Measurements from ENCODE around the gene TNIK. TPM values are rescaled to one million over a fixed set of nuclear protein-coding genes. Genes with fewer than 3 reads are reported as not detected.

The TNIK gene
- total RNA-seq, 1 experiment from 2014 or later: 22.4 TPM

DNA sequence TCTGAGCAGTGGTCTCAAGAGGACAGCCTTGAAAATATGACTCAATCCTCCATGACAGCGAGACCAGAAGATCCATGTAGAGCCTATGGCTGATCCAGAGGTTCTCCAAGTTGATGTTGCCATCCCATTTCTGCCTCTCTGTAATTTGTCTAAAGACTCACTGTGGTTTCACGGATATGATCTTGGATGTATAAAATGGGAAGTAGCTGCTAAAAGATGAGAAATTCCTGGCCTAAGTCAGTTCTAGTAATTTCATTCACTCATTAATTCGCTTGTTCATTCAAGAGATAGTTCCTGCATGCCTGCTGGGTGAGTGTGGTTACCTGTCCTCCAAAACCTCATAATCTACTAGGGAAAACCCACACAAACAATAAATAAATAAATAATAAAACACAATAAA is 145.9 kb downstream of the TNIK start:
- Mint-ChIP-seq H3K27me3 (ENCODE audit: insufficient read depth, unreplicated experiment) (no peaks in the 10 kb centered on the region), H3K4me1 (ENCODE audit: low read depth, unreplicated experiment) (no peaks in the 10 kb centered on the region), H3K4me3 (ENCODE audit: unreplicated experiment) (no peak overlapping the region), H3K27ac (ENCODE audit: unreplicated experiment) (no peak overlapping the region), H3K36me3 (ENCODE audit: insufficient read depth, unreplicated experiment) (no peaks in the 10 kb centered on the region), H3K9me3 (ENCODE audit: unreplicated experiment) (peaks cover 7% of the 10 kb centered on the region)
- no peaks in the 10 kb centered on the region for H3K4me1 ChIP-seq
- TF ChIP-seq, protein P1, sequence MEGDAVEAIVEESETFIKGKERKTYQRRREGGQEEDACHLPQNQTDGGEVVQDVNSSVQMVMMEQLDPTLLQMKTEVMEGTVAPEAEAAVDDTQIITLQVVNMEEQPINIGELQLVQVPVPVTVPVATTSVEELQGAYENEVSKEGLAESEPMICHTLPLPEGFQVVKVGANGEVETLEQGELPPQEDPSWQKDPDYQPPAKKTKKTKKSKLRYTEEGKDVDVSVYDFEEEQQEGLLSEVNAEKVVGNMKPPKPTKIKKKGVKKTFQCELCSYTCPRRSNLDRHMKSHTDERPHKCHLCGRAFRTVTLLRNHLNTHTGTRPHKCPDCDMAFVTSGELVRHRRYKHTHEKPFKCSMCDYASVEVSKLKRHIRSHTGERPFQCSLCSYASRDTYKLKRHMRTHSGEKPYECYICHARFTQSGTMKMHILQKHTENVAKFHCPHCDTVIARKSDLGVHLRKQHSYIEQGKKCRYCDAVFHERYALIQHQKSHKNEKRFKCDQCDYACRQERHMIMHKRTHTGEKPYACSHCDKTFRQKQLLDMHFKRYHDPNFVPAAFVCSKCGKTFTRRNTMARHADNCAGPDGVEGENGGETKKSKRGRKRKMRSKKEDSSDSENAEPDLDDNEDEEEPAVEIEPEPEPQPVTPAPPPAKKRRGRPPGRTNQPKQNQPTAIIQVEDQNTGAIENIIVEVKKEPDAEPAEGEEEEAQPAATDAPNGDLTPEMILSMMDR (IDR thresholded peaks at IDR 0.05; ENCODE audit: insufficient read depth in 1 of 2, low read depth in 1 of 2, low read length in 1 of 2, severe bottlenecking in 1 of 2, unreplicated experiment in 1 of 2): no peak
- no peaks in the 10 kb centered on the region for H3K27me3 ChIP-seq (replicated peaks; ENCODE audit: control insufficient read depth, insufficient read depth, low read length)
- BruUV-seq (replicated peaks): no TSS peak
- no peak overlapping the region for H3K4me3 ChIP-seq (ENCODE audit: low read depth, low read length)
- DNase-seq: no peak
- H3K9me3 ChIP-seq: no peaks in the 10 kb centered on the region
- CTCF ChIA-PET: no interaction called here
- POLR2A ChIA-PET: no interaction called here
- no peaks in the 10 kb centered on the region for H3K36me3 ChIP-seq (ENCODE audit: control insufficient read depth, insufficient read depth, low read length)
- intact Hi-C loops (cut with micrococcal nuclease; ENCODE audit: unreplicated experiment): no loop called here

DNA sequence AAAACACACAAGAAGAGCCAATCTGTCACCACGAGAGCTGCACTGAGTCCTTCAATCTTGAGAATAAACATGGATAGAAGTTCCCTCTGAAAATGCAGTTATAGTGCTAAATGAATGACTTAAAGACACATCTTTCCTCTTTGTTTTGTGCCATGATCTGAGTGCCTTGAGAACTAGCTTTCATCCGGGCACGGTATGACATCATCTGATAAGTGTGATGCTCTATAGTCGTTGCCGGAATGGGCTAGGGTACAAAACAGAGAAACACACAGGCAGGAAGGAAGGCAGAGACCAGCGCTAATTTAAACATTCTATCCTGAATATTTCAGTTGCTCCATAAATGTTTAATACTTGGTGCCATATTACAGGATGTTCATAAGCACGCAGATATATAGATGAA is 146.5 kb downstream of the TNIK start:
- H3K4me3 Mint-ChIP-seq (ENCODE audit: unreplicated experiment): no peak overlapping the region

DNA sequence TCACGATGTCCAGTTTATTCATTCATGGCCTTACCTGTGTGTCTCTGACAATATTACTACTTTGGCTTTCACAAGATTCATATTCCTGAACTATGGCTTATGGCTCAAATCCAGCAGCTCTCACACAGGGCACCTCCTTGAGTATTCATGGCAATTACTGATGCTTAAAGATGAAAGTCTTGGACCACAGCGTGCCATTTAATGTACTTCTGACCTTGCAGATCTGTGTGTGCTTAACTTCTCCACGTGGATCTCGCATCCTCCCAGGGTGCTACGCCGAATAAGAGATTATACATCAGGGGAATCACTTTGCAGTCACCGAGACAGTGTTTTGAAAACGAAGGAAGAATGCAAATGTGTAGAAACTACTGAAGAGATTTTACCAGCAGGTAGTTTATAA is 147.5 kb downstream of the TNIK start:
- no peaks in the 10 kb centered on the region for H3K9me3 ChIP-seq
- H3K4me3 ChIP-seq (ENCODE audit: low read depth, low read length): no peak overlapping the region
- no peak for DNase-seq
- no peaks in the 10 kb centered on the region for H3K4me1 ChIP-seq
- H3K27me3 ChIP-seq (replicated peaks; ENCODE audit: control insufficient read depth, insufficient read depth, low read length): no peaks in the 10 kb centered on the region
- ChIA-PET CTCF (no interaction called here), POLR2A (no interaction called here)
- Mint-ChIP-seq H3K4me1 (ENCODE audit: low read depth, unreplicated experiment) (no peaks in the 10 kb centered on the region), H3K27me3 (ENCODE audit: insufficient read depth, unreplicated experiment) (no peaks in the 10 kb centered on the region), H3K36me3 (ENCODE audit: insufficient read depth, unreplicated experiment) (no peaks in the 10 kb centered on the region), H3K4me3 (ENCODE audit: unreplicated experiment) (no peak overlapping the region), H3K27ac (ENCODE audit: unreplicated experiment) (no peak overlapping the region), H3K9me3 (ENCODE audit: unreplicated experiment) (peaks cover 7% of the 10 kb centered on the region)
- intact Hi-C loops (cut with micrococcal nuclease; ENCODE audit: unreplicated experiment): no loop called here
- no peaks in the 10 kb centered on the region for H3K36me3 ChIP-seq (ENCODE audit: control insufficient read depth, insufficient read depth, low read length)
- TF ChIP-seq, protein P1 (IDR thresholded peaks at IDR 0.05; ENCODE audit: insufficient read depth in 1 of 2, low read depth in 1 of 2, low read length in 1 of 2, severe bottlenecking in 1 of 2, unreplicated experiment in 1 of 2): no peak
- no TSS peak for BruUV-seq (replicated peaks)

More for the DNA sequence above, 146.5 kb downstream of the TNIK start:
- H3K9me3 ChIP-seq: no peaks in the 10 kb centered on the region
- Mint-ChIP-seq H3K9me3 (ENCODE audit: unreplicated experiment) (peaks cover 7% of the 10 kb centered on the region), H3K27me3 (ENCODE audit: insufficient read depth, unreplicated experiment) (no peaks in the 10 kb centered on the region), H3K36me3 (ENCODE audit: insufficient read depth, unreplicated experiment) (no peaks in the 10 kb centered on the region), H3K4me1 (ENCODE audit: low read depth, unreplicated experiment) (no peaks in the 10 kb centered on the region), H3K27ac (ENCODE audit: unreplicated experiment) (no peak overlapping the region)
- no peaks in the 10 kb centered on the region for H3K27me3 ChIP-seq (replicated peaks; ENCODE audit: control insufficient read depth, insufficient read depth, low read length)
- intact Hi-C loops (cut with micrococcal nuclease; ENCODE audit: unreplicated experiment): no loop called here
- BruUV-seq (replicated peaks): no TSS peak
- CTCF ChIA-PET: no interaction called here
- POLR2A ChIA-PET: no interaction called here
- H3K4me3 ChIP-seq (ENCODE audit: low read depth, low read length): no peak overlapping the region
- TF ChIP-seq, protein P1 (IDR thresholded peaks at IDR 0.05; ENCODE audit: insufficient read depth in 1 of 2, low read depth in 1 of 2, low read length in 1 of 2, severe bottlenecking in 1 of 2, unreplicated experiment in 1 of 2): no peak
- H3K4me1 ChIP-seq: no peaks in the 10 kb centered on the region
- DNase-seq: no peak
- no peaks in the 10 kb centered on the region for H3K36me3 ChIP-seq (ENCODE audit: control insufficient read depth, insufficient read depth, low read length)

Data from Caco-2 (cell line).